Activated CD4-positive, alpha-beta T cell treated with anti-CD3 and anti-CD28 coated beads for 48 hours (primary cell): ENCODE results near the gene GOLGA1.
"Not testable (repeated sequence)": the region's sequence is repeated elsewhere in the genome, so short reads cannot be mapped to it uniquely, and the experiment has no call there.

Experiments
- DNase-seq: peaks from one replicate; pipeline ENCODE4 v3.0.0-alpha.2; 2020

The GOLGA1 gene

DNA sequence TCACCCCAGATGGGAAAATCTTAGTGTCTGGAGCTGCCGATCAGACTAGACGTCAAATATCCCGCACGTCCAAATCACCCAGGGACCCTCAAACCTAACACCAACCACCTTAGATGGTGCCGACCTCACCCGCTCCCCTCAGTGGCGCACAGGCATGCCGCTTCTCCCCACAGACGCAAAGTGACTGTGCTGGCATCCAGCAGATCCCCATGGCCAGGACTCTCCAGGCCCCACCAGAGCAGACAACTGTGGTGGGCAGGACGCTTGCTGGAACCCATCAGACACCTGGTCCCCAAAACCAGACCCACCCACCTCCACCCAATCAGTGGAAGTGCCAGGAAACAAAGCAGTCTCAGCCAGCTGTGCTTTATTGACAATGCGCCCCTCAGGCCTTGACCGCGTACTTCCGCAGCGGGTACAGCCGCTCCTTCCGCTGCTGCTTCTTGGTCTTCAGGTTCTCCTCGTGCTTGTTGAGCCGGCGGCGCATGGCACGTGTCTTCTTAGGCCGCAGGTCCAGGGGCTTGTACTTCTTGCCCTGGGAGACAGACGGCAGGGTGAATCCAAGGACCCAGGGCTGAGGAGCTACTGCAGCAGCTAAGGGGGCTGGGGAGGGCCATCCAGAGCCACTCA lies 83.2 kb downstream of the GOLGA1 start:
- DNase-seq, result no peak

- peak; percentile 51 for DNase-seq
Observed at GRCh38 chr9:124855944-124856765, 84.7 kb downstream of the GOLGA1 start.

GRCh38 chr9:124855566-124855943 lies 85.3 kb downstream of the GOLGA1 start:
- no peak for DNase-seq

DNA sequence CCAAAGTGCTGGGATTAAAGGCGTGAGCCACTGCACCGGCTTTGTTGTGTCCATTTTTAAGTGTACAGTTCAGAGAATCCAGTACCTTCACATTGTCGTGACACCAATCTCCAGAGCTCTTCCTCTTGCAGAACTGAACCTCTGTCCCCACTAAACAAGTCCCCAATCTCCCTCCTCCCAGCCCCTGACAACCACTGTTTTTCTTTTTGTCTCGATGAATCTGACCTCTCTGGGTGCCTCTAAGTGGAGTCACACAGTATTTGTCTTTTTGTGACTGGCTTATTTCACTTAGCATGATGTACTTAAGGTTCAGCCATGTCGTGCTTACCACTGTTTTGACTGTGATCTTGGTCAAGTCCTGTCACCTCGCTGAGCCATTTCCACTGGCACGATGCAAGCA lies 86.1 kb downstream of the GOLGA1 start:
- DNase-seq, result no peak

- DNase-seq, result no peak
Observed at GRCh38 chr9:124854161-124854560, 86.7 kb downstream of the GOLGA1 start.

- DNase-seq, result no peak
Observed at GRCh38 chr9:124853605-124854143, 87.2 kb downstream of the GOLGA1 start.

DNA sequence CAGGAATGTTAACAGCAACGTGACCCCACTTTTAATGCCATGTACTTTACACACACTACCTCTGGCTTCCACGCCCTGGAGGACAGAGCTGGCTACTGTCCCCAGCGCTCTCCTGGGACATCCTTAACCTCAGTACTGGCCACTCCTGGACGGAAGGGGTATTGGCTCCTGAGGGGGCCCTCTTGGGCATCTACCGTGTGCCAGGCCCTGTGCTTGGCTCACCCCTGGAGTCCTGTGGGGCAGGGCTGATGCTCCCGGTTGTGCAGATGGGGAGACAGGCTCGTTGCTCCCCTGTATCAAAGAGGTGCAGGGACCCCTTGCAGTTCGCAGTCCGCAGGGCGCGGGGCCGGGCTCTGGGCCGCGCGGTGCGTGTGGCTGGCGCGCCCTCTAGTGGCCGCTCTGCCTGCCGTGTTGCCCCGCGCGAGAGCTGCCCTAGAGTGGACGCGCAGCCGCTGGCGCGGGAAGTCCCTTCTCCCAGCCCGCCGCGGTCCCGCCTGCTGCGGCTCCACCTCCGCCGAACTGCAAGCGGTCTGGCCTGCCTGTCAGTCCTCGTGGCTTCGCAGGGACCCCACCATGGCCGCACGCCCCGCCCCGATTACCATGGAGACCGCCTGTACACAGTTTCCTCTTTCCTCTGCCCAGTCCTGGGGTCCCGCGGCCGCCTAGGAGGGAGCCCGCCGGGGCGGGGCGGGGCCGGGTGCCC lies 87.9 kb downstream of the GOLGA1 start, which contains the start of gene WDR38:
TSS of gene WDR38 (plus strand) at position 632 of the 703 bp plus-strand sequence. CDS start 72 bp downstream, outside the sequence.
- DNase-seq, result peak; percentile 78

GRCh38 chr9:124852121-124852828 lies 88.6 kb downstream of the GOLGA1 start:
- DNase-seq, result no peak

- DNase-seq, result no peak
Observed at GRCh38 chr9:124849801-124850200, 91.1 kb downstream of the GOLGA1 start.

DNA sequence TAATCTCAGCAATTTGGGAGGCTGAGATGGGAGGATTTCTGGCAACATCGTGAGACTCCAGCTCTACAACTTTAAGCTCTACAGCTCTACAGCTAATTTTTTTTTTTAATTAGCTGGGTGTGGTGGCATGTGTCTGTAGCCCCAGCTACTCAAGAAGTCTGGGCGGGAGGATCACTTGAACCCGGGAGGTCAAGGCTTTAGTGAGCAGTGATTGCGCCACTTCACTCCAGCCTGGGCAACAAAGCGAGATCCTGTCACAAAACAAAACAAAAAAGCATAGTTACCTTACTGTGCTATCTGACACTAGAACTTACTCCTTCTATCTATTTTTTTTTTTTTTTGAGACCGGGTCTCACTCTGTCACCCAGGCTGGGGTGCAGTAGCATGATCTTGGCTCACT lies 93.9 kb downstream of the GOLGA1 start:
- DNase-seq, result no peak

- not testable (repeated sequence) for DNase-seq
Observed at GRCh38 chr9:124846467-124846866, 94.4 kb downstream of the GOLGA1 start.

DNA sequence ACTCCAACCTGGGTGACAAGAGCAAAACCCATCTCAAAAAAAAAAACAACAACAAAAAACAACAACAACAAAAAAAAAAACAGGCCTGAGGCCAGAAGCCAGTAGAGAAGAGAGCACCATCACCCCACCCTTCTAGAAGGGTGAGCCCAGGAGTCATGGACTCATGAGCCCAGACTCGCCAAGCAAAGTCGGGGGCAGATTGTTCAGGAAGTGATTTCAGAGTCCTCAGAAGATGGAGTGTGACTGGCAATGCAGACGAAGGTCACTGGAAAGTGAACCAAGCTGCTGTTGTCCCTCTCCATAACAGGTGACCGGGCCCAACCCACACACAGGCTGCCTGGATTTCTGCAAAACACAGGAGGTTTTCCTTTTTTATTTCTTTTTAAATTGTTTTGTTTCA lies 96.6 kb downstream of the GOLGA1 start:
- DNase-seq, result no peak

DNA sequence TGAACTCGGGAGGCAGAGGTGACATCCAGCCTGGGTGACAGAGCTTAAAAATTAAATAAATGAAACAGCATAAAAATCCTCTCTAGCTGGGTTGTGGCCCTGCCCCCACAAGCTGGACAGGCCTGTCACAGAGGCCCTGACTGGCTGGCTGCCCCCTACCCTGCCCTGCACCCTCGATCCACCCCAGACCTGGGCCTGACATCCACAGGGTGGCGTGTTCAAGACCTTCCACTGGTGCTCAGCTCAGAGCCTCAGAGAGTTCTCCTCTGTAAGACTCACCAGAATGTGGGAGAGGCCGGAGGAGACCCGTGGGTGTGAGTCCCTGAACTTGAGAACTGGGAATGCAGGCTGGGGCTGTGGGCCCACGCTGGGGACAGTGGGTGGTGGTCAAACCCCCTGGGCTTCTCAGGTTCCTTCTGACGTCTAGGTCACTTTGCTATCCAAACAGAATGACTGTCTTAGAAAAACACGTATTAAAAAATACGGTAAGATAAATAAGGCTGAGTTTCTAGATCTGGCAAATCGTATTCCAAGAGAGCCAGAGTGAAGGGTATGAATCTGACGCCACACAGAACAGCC lies 97.3 kb downstream of the GOLGA1 start:
- no peak for DNase-seq

DNA sequence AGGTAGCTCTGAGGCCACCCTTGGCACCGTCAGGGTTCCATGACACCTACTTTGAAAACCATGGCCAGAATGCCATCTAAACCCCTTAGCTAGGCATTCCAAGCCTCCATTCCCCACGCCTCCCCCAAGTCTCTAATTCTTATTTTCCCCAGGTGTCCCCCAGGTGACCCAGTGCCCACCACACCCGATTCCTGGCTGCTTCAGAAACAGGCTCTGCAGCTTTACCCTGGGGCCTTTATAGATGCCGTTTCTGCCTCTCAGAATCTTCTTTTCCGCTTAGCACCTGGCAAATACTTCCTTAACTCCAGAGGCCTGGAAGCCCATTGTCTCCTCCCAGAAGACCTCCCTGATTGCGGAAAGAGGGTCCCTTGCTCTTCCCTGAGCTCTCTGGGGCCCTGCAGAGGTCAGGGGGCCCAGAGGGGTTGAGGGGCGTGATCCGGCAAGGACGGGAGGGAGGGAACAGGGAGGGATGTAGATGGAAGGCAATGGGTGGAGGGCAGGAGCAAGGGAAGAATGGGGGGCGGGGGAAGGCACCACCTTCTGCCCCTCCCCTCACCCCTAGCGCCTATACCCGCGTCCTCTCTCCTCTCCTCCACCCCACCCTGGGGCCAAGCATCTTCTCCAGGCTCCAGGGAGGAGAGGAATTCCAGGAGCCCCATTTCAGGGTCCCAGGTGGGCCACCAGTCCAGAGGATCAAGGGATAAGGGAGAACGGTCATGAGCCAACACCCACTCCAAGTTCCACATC lies 99.6 kb downstream of the GOLGA1 start:
- no peak for DNase-seq

GRCh38 chr9:124840300-124840833 lies 100.5 kb downstream of the GOLGA1 start:
- no peak for DNase-seq

DNA sequence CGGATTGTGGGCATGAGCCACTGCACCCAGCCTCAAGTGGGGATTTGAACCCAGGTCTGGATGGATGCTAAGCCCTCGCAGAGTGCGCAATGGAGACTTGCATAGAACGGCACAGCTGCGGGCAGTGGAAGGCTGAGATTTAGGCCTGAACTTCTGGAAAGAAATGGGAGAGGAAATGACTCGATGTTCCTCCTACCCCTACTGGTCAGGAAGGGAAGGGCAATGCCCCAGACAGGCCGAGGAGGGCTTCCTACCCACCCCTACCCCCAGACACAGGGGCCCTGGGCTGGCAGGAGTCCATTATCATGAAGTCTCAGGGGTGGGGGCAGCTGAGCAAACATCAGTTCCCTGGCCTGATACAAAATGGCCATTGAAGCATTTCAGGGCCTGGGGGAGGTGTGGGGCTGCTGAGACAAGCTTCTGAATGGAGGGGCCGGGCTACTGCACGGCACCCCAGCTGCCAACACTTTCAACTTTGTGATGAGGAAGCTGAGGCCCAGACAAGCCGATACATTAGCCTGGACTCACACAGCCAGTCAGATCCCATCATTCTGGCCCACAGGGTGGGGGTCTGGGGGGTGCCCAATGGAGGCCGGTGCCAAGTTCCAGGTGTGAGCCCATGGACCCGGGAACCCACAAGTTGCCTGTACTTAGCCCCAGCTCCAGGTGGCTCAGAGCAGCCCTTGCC lies 101.1 kb downstream of the GOLGA1 start:
- no peak for DNase-seq

DNA sequence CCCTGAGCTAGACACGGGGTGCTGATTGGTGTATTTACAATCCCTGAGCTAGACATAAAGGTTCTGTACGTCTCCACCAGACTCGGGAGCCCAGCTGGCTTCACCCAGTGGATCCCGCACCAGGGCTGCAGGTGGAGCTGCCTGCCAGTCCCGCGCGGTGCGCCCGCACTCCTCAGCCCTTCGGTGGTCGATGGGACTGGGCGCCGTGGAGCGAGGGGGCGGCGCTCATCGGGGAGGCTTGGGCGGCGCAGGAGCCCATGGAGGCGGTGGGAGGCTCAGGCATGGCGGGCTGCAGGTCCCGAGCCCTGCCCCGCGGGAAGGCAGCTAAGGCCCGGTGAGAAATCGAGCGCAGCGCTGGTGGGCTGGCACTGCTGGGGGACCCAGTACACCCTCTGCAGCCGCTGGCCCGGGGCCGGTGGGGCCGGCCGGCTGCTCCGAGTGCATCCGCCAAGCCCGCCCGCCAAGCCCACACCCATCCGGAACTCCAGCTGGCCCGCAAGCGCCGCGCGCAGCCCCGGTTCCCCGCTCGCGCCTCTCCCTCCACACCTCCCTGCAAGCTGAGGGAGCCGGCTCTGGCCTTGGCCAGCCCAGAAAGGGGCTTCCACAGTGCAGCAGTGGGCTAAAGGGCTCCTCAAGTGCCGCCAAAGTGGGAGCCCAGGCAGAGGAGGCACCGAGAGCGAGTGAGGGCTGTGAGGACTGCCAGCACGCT lies 102.2 kb downstream of the GOLGA1 start:
- DNase-seq, result not testable (repeated sequence)

DNA sequence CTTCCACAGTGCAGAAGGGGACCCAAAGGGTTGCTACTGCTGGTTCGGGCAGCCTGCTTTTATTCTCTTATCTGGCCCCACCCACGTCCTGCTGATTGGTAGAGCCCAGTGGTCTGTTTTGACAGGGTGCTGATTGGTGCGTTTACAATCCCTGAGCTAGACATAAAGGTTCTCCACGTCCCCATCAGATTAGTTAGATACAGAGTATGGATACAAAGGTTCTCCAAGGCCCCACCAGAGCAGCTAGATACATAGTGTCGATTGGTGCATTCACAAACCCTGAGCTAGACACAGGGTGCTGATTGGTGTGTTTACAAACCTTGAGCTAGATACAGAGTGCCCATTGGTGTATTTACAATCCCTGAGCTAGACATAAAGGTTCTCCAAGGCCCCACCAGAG lies 102.8 kb downstream of the GOLGA1 start:
- not testable (repeated sequence) for DNase-seq

GRCh38 chr9:124835026-124835557 lies 105.8 kb downstream of the GOLGA1 start:
- DNase-seq, result no peak

DNA sequence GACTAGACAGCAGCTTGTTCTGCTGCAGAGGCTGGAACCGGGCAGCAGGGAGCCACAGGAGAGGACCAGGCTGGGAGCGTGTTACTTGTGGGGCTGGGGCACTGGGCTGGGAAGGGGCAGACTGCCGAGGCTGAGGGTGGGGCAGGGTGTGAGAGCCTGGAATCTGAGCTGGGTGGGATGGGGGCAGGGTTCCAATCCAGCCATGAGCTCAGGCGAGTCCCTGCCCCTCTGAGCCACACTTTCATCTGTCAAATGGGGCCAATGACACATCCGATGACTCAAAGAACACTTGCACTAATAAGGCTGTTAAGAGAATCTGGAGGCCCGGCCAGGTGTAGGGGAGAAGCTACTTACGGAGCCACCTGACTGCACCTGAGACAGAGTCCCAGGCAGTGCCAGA lies 106.3 kb downstream of the GOLGA1 start:
- peak; percentile 30 for DNase-seq
